HG03565 (cell line): ENCODE measurements around the gene ITIH3.

Experiments used
- ATAC-seq: cut with Tn5 transposase; IDR thresholded peaks from one replicate; pipeline ENCODE4 v1.9.1; 2021; ENCODE audit warnings: mild to moderate bottlenecking, moderate library complexity; ENCODE audit not compliant: unreplicated experiment

The ITIH3 gene

GRCh38 chr3:52822363-52822762 is 27.8 kb downstream of the ITIH3 start:
- no peak for ATAC-seq

GRCh38 chr3:52824037-52824436 is 29.4 kb downstream of the ITIH3 start:
- no peak for ATAC-seq

- ATAC-seq = no peak
These were observed 32.8 kb downstream of the ITIH3 start for GRCh38 chr3:52827441-52827840.

- ATAC-seq = no peak
These were observed 33.3 kb downstream of the ITIH3 start for GRCh38 chr3:52827866-52828376.

DNA sequence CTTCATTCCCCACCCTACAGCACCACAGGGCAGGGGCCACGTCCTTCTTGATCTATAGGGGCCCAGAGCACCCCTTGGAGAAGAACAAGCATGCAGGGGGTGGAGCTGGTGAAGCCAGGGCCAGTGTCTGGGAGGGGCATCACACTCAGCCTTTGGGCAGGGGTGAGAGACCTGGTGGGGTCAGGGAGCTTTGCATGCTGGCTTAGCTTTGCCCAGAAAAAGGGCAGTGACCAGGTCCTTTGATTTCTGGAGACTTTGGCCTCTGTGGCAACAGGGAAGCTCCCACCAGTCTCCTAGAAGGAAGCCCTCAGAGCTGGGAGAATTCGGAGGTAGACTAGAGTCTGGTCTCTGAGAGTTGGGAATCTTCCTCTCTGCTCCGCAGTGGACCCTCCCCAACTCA is 34.9 kb downstream of the ITIH3 start:
- no peak for ATAC-seq

GRCh38 chr3:52829906-52830463 is 35.4 kb downstream of the ITIH3 start:
- no peak for ATAC-seq

DNA sequence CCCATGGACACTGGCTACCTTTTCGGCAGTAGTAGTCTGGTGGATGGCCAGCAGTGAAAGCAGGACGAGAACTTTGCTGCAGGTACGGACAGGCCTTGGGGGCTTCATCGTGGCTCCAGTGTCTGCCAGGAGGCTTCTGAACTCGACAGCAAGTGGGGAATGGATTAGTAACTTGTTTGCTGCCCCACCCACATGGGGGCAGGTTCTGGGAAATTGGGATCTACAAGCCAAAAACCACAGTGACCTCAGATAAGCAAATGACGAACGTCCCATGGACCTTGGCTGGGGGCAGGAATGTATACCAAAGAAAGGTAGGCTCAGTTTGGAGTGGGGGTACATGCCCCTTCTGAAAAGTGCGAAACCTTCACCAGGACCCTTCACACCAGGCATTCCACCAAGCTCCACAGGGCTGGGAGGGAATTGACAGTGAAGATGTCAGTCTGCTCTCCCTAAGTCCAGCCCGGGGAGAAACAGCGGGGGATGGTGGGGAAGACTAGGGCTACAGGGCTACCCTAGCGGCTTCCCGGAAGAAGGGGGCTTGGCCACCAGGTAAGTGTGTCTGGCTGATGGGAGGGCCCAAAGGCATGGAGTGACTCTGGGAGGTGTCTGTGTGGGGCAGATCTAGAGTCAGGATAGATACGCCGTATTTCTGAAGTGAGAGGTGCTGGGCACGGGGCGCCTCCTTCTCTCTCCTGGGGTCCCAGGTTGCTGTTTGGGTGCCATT is 36.1 kb downstream of the ITIH3 start, which contains the start of gene ITIH4:
TSS of gene ITIH4 (minus strand) at position 138 of the 724 bp plus-strand sequence. CDS start at position 108, 30 bp downstream.
- no peak for ATAC-seq

DNA sequence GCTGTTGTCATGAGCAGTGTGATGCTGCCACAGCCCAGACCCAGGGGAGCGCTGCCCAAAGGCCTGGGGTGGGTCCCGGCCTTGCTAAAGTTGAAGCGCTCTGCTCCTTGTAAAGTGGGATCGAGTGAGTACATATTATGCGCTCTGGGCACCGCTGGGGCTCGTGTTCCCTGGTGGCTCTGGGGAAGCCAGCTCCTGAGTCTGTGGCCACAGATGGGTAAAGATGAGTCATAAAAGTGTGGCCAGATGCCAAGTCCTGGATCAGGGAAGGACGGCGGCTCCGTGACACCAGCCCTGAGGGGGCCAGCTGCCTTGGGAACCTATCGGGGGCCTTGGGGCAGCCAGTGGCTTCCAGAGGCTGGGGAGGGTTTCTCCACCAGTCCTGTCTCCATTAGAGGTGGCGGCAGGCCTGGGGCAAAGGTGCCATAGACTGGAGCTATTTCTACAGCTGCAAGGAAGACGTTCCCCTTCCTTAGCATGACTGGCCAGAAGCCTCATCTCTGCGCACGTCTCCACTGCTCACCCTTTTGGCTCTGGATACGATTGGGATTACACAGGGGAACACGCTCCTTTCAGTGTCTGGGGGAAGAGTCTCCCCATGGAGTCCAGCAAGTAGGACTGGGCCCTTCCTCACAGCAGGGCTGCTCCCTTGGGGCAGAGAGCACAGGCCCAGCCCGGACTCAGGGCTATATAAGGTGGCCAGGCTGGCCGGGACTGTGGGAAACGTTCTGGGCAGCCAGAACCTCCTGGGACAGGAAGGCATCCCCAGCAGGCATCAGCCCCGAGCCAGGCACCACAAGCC is 37.1 kb downstream of the ITIH3 start:
- ATAC-seq = no peak

DNA sequence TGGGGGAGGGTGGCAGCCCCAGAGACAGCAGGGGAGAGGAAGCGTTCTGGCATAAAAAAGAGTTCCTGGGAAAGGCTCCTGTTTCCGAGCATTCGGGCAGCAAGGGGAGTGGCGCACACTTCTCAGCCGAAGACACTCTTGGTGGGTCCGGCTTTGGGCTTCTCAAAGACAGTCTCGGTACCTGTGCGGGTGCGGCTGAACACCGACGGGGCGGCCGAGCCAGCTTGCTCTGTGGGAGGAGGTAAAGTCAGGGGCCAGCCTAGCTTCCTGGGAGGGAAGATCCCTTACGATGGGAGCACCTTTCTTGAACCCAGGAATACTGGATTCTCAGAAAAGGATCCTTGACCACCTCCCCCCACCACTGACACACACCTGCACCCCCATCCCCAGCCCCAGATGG is 38.6 kb downstream of the ITIH3 start:
- no peak for ATAC-seq

GRCh38 chr3:52834871-52835501 is 40.4 kb downstream of the ITIH3 start, which contains the start of gene MUSTN1:
TSS of gene MUSTN1 (minus strand) at chr3:52835019. CDS start at chr3:52834948, 71 bp downstream.
- ATAC-seq = no peak

DNA sequence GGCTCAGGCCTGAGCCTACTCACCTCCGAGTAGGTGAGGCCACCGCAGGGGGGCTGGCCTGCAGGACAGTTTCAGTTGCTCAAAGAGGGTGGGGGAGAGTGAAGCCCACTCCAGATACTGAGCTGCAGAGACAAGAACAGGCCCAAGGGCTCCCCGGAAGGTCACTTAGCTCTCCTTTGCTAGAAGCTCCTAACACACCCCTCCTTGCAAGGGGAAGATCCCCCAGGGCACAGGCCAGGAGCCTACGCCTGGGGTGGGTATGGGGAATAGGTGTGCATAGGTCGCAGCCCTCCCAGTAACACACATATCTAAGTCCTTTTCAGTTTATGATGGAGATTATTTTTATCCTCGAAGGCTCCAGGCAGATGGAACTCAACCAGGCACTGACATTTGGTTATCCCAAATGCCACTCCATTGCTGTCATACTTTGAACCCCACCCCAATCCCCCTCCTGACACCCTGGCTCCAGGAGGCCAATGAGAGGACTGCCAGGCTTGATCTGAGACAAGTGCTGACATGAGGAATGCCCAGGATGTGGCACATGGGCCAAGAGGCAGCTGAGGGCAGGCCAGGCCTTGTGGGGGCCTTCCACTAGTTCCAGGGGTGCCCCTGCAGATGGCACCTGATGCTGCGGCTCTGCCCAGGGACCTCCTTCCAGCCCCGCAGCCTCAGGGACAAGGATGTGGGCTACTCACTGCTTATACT is 41.3 kb downstream of the ITIH3 start:
- no peak for ATAC-seq

DNA sequence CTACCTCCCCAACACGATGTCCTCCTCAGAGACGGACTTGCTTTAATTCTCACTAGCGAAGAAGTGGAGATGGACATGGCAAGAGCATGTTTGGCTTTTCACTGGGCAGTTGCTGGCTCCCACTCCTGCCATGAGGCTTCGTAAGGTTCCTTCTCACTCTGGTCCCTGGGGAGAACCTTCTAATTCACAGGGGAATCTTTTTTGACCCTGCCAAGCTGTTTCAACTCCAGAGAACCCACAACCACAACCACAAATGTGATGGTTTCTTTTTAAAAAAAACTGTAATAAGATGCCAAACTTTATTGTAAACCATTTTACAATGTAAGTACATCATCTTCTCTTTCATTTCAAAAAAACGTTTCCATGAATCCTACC is 41.9 kb downstream of the ITIH3 start:
- no peak for ATAC-seq

GRCh38 chr3:52836986-52837385 is 42.4 kb downstream of the ITIH3 start:
- no peak for ATAC-seq

GRCh38 chr3:52838561-52839267 is 44.1 kb downstream of the ITIH3 start:
- no peak for ATAC-seq

DNA sequence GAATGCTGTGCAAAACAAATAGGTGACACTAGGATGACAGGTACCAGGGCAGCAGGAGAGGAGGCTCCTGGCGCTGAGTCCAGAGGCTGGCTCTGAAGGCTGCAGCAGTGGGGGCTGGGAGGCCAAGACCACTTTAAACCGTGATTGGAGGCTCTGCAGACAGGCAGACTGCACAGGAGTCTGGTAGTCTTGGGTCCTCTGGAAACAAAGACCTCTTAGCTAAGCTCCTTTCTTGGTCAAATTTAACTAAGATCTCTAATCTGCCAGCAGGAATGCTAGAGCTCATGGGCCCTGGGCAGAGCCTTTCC is 44.6 kb downstream of the ITIH3 start:
- ATAC-seq = no peak

DNA sequence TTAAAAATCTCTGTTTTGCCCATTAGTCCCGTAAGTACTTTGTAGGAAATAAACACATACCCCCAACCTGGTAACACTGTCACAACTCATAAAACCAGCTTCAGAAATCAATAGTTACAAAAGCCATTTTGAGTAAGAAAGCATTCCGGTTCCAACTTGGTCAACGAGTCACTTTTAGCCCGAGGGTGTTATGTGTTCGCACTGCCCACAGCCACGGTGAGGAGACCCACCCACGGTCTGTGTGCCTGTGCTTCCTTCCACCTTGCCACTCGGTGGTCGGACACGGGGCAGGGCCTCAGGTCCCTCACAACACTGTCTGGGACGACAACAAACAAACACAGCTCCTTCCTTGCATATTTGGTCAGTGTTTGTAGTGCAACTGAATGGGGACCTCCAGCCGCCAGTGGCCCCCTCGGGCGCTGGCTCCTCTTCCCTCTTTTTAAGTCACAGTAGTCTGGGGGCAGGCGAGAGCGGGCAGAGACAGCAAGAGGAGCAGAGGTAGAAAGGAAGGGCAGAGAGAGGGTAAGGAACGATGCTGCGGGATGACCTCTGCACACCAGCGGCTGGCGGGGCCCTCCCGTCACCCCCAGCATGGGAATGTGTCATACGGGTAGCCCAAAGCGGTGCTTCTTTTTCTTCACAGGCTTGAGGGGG is 45.4 kb downstream of the ITIH3 start:
- no peak for ATAC-seq

DNA sequence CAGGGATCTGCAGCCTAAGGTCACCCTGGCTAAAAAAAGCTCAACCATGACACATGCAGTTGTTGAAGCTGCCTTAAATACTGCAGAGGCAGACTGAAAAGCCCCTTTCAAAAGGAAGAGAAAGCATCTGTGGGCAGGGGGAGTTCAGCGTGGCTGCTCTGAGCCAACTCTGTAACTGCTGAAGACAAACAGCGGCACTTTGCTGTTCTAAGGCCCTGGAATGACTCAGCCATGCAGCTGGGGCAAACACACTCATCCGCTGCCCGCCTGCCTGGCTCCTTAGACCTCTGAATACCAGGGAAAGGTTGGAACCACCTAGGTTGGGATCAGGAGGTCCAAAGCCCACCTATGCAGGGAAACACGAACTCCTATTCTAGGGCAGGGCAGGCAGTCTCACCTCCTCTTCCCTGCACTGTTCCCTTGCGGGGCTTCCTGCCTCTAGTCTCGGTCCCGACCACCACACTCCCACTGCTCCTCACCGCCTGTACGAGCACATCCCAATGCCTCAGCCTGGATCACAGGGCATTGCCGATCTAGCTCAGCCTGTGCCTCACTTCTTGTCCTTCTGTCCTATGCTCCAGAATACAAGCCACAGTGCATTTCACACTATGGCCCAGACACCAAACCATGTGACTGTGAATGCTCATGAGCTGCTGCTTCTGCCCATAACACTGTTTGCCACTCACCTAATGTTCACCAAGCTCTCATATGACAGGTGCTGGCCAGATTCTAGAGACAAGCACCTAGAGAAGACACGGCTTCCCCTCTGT is 46.8 kb downstream of the ITIH3 start:
- no peak for ATAC-seq

- no peak for ATAC-seq
These were observed 47.4 kb downstream of the ITIH3 start for GRCh38 chr3:52841981-52842340.

GRCh38 chr3:52842424-52842823 is 47.8 kb downstream of the ITIH3 start:
- ATAC-seq = no peak
